Brain microvascular endothelial cell (primary cell): ENCODE results near the gene TAF1B.

Experiments
- DNase-seq: peaks from one replicate; pipeline ENCODE4 v3.0.0-alpha.2; 2020
- H3K27ac ChIP-seq: fragments of 250-450 bp; sonication (Bioruptor Pico); 2 replicates; pipeline ENCODE4 v1.5.1; 2020; ENCODE audit warnings: mild to moderate bottlenecking, moderate library complexity
- H3K27me3 ChIP-seq: fragments of 250-450 bp; sonication (Bioruptor Pico); replicated peaks from 2 replicates; pipeline ENCODE4 v1.5.1; 2020; ENCODE audit warnings: mild to moderate bottlenecking
- H3K36me3 ChIP-seq: fragments of 250-450 bp; sonication (Bioruptor Pico); replicated peaks from 2 replicates; pipeline ENCODE4 v1.5.1; 2020; ENCODE audit warnings: mild to moderate bottlenecking
- H3K4me3 ChIP-seq: 2 replicates; pipeline ENCODE4 v1.5.1; 2011; ENCODE audit warnings: low read depth, mild to moderate bottlenecking, control low read depth, low read length, moderate library complexity
- in situ Hi-C: cut with HindIII; loops from 2 replicates; pipeline ENCODE4 v1.10.0; 2017; ENCODE audit warnings: low sequenced_read_pairs, low pct_ligation_motif_present
- TF ChIP-seq, protein P1 (sequence below): IDR thresholded peaks from 2 replicates; pipeline ENCODE4 v1.5.1; 2011; ENCODE audit warnings: low read depth, mild to moderate bottlenecking, moderate library complexity, low read length, control low read depth, inconsistent platforms; ENCODE audit errors: missing control alignments

The TAF1B gene

GRCh38 chr2:9843229-9844035, at the start of gene TAF1B:
Gene TAF1B (plus strand): TSS chr2:9843474. CDS start chr2:9843542, 68 bp downstream.
- Histone ChIP-seq H3K36me3 (peaks cover 4% of the 10 kb centered on the region), H3K27ac (peak within 1 kb of the TSS; percentile 68), H3K27me3 (no peaks in the 10 kb centered on the region), H3K4me3 (peak within 1 kb of the TSS; percentile 75)
- peak; percentile 87 for DNase-seq
- TF ChIP-seq, protein P1, sequence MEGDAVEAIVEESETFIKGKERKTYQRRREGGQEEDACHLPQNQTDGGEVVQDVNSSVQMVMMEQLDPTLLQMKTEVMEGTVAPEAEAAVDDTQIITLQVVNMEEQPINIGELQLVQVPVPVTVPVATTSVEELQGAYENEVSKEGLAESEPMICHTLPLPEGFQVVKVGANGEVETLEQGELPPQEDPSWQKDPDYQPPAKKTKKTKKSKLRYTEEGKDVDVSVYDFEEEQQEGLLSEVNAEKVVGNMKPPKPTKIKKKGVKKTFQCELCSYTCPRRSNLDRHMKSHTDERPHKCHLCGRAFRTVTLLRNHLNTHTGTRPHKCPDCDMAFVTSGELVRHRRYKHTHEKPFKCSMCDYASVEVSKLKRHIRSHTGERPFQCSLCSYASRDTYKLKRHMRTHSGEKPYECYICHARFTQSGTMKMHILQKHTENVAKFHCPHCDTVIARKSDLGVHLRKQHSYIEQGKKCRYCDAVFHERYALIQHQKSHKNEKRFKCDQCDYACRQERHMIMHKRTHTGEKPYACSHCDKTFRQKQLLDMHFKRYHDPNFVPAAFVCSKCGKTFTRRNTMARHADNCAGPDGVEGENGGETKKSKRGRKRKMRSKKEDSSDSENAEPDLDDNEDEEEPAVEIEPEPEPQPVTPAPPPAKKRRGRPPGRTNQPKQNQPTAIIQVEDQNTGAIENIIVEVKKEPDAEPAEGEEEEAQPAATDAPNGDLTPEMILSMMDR, result peak; percentile 51
- in situ Hi-C loops, result no loop called here

DNA sequence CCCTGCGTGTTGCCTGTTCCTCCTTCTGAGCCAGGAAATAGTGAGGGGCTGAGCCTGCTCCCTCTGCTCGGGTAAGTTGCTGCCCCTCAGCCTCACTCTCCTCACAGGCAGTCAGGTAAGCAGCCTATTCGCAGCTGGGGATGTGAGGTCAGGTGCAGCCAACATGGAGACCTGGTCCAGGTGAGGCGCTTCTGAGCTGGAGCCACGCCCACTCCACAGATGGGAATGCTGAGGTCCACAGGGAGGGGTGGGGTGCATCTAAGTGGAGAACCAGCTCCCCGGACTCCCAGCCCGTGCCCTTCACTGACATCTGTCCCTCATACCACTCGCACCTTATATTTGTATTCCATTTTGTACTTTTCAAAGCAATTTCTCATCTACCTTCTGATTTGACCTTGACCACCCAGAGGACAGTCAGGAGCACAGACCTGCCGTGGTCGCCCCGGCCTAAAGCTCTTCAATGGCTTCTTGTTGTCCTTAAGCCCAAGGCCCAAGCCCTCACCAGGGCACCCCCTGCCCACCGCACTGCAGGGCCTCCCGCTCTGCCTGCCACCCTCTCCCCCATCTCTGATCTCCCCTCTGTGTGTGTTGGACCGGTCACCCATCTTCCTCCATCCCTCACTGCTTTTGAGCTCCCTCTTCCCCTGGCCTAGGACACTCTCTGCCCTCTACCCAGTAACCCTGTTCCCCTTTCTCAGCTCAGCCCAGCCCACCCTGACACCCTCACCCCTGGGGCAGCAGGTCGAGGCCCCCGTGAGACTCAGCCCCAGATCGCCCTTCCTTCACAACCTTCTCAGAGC, 49.2 kb upstream of the TAF1B start:
- H3K4me3 ChIP-seq, result no peak overlapping the region
- TF ChIP-seq, protein P1, result no peak
- no peak for DNase-seq
- H3K27ac ChIP-seq, result no peak overlapping the region
- H3K27me3 ChIP-seq, result no peaks in the 10 kb centered on the region
- no peaks in the 10 kb centered on the region for H3K36me3 ChIP-seq
- in situ Hi-C loops, result no loop called here

DNA sequence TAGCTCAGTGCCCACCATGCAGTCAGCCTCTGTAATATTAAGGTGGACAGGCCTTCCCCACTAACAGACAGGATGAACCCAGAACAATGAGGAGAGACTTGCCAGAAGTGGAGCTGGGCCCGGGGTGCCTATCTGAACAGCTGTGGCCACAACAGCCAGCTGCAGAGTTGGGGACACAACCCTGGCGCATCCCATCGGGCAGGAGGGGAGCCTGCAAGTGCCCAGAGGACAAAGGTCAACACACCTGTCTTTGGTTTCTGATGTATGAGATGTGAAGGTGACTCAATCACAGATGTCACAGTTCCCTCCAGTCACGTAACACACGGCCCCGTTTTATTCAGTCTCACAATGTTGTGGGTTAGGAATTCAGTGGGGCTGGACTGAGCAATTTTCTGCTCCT, 48.2 kb upstream of the TAF1B start:
- Histone ChIP-seq H3K27ac (no peak overlapping the region), H3K4me3 (no peak overlapping the region), H3K36me3 (no peaks in the 10 kb centered on the region), H3K27me3 (no peaks in the 10 kb centered on the region)
- TF ChIP-seq, protein P1, result no peak
- DNase-seq, result no peak
- in situ Hi-C loops, result no loop called here

DNA sequence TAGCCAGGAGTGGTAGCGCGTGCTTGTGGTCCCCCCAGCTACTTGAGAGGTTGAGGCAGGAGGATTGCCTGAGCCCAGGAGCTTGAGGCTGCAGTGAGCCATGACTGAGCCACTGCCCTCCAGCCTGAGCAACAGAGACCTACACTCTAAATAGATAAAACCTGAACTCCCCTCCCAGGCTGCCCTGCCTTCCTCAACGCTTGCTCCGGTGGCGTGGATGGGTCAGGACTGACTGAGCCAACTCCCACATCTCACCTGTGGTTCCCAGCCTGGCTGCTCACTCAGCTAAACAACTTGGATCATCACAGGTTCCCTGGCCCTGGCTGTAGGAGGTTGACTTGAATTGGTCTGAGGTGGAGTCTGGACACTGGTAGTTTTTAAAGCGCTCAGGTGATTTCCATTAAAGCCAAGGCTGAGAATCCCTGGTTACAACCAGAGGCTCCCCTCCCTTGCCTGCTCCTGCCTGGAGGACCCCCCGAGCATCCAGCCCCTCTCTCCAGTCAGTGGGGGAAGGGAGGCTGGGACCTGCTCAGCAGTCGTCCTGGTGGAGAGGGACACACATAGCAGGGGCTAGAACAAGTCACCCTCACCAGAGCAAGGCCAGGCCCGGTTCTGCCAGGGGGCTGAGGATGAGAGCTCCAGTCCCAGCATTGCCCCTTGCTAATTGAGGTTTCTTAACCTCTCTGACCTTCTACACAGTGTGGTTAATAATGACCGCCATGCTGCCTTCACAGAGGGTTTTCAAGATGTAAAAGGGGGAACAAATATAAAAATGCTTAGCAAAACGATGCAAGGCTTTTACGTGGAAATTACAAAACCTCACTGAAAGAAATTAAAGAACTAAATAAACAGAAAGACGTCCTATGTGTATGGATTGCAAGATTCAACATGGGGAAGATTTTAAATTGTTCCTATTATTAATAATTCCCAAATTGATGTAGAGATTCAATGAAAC, 46.9 kb upstream of the TAF1B start:
- no peak for DNase-seq
- TF ChIP-seq, protein P1, result peak; percentile 56

DNA sequence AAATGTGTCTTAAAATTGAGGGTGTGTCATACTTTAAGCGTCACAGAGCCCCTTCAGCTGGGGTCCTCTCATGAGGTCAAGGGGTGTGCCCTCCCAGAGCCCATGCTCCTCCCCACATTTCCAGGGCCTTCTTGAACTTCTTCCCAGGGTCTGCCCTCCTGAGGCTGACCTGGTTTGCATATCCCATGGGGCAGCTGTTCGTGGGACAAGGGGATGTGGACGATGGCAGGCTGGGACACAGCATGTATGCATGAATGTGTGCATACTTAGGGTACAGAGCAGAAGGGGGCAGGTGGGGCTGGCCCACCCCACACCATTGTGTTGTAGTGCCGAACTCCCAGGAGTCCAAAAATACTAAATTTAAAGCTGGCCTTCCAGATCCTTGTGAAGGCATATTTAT, 46.2 kb upstream of the TAF1B start:
- DNase-seq, result no peak
- in situ Hi-C loops, result no loop called here
- Histone ChIP-seq H3K27me3 (no peaks in the 10 kb centered on the region), H3K4me3 (no peak overlapping the region), H3K36me3 (no peaks in the 10 kb centered on the region), H3K27ac (no peak overlapping the region)
- TF ChIP-seq, protein P1, result no peak

More for the DNA sequence above, 46.9 kb upstream of the TAF1B start:
- in situ Hi-C loops, result no loop called here
- H3K4me3 ChIP-seq, result no peak overlapping the region
- H3K27me3 ChIP-seq, result no peaks in the 10 kb centered on the region
- no peaks in the 10 kb centered on the region for H3K36me3 ChIP-seq
- H3K27ac ChIP-seq, result no peak overlapping the region
